ENCODE data around the gene CLIP1. TPM values are rescaled to one million over a fixed set of nuclear protein-coding genes. Genes with fewer than 3 reads are reported as not detected.

CLIP1 gene
- total and polyA plus RNA-seq, 2 of the 8 experiments (the other 6 are each of a cell fraction or from before 2014, with no cell fraction given): 19.0 to 27.6 TPM

- Histone ChIP-seq H4K8ac (ENCODE audit: extremely low read depth, insufficient read depth, low read length) (no peak overlapping the region), H3K79me1 (ENCODE audit: low read depth, low read length) (no peaks in the 10 kb centered on the region), H3K9me3 (ENCODE audit: insufficient read depth in 2 of 2, low read depth in 1 of 2, low read length in 1 of 2) (no peaks in the 10 kb centered on the region), H3K23me2 (ENCODE audit: low read depth, low read length) (no peaks in the 10 kb centered on the region), H3K4ac (replicated peaks; ENCODE audit: insufficient read length, low read depth, low read length) (no peak overlapping the region), H2BK5ac (ENCODE audit: low read depth, low read length) (no peak overlapping the region), H3K27me3 (replicated peaks in 1 of 4; ENCODE audit: control insufficient read depth in 3 of 4, extremely low read depth in 1 of 4, insufficient read depth in 3 of 4, low read length in 3 of 4) (no peaks in the 10 kb centered on the region), H4K91ac (replicated peaks; ENCODE audit: insufficient read length, low read length) (no peak overlapping the region), H2BK120ac (replicated peaks; ENCODE audit: low read depth, low read length) (no peak overlapping the region), H3K36me3 (ENCODE audit: control insufficient read depth in 2 of 4, insufficient read depth in 4 of 4, low read length in 3 of 4) (no peaks in the 10 kb centered on the region), H3K14ac (ENCODE audit: insufficient read length) (no peak overlapping the region), H3K56ac (replicated peaks; ENCODE audit: insufficient read length, low read depth, low read length) (no peak overlapping the region), H3K4me1 (replicated peaks in 1 of 4; ENCODE audit: control insufficient read depth in 3 of 4, insufficient read depth in 4 of 4, low read length in 3 of 4) (no peaks in the 10 kb centered on the region), H2BK20ac (ENCODE audit: low read length) (no peak overlapping the region), H2AFZ (ENCODE audit: low read length) (no peak overlapping the region), H4K20me1 (replicated peaks in 1 of 2; ENCODE audit: control insufficient read depth in 1 of 2, insufficient read depth in 2 of 2, low read length in 2 of 2) (no peaks in the 10 kb centered on the region), H3K4me3 (ENCODE audit: extremely low read depth in 1 of 4, insufficient read depth in 2 of 4, low read depth in 3 of 4, low read length in 4 of 4) (no peak overlapping the region), H3K27ac (ENCODE audit: low read depth, low read length) (no peak overlapping the region), H3K23ac (ENCODE audit: insufficient read length) (no peak overlapping the region), H3K79me2 (ENCODE audit: control insufficient read depth in 1 of 2, insufficient read depth in 2 of 2, low read length in 2 of 2) (no peaks in the 10 kb centered on the region), H3K18ac (ENCODE audit: extremely low read depth, low read length) (no peak overlapping the region), H2BK15ac (ENCODE audit: low read length) (no peak overlapping the region), H4K5ac (ENCODE audit: insufficient read length, low read depth, low read length) (no peak overlapping the region), H2AK5ac (ENCODE audit: low read depth, low read length) (no peak overlapping the region), H3K4me2 (ENCODE audit: insufficient read depth in 1 of 2, low read depth in 2 of 2, low read length in 2 of 2) (no peak overlapping the region), H2BK12ac (ENCODE audit: low read depth, low read length) (no peak overlapping the region), H3K9ac (replicated peaks in 1 of 4; ENCODE audit: extremely low read depth in 1 of 4, low read depth in 3 of 4, low read length in 3 of 4) (no peak overlapping the region)
- no peak for FAIRE-seq
- ChIA-PET POLR2A (ENCODE audit: partially characterized antibody) (interaction anchor here (1.2 kb wide), 1 partner anchor 55 kb away, joined by 5 read pairs; no protein-coding TSS in a partner anchor), CTCF (ENCODE audit: partially characterized antibody) (interaction anchor here (1.3 to 1.6 kb wide), 2 partner anchors 16 to 63 kb away, joined by 3 to 4 read pairs; no protein-coding TSS in a partner anchor)
- no peak for DNase-seq (ENCODE audit: low read depth in 1 of 2, low spot score in 2 of 2)
- WGBS, 2 experiments (ENCODE audit: extremely low coverage in 1 of 2, insufficient coverage in 1 of 2, insufficient read length in 1 of 2, insufficient replicate concordance in 2 of 2, low coverage in 1 of 2, low lambda C conversion rate in 2 of 2, missing lambda C conversion rate in 1 of 2): 70% methylated on average over 6 of the region's 6 CpGs; no CpG with 5 or more reads in 1 of the 2 experiments
- TF ChIP-seq HDAC6 (IDR thresholded peaks at IDR 0.05; ENCODE audit: low read depth, low read length): no peak
- no peak for TF ChIP-seq ASH2L (IDR thresholded peaks at IDR 0.05; ENCODE audit: low read length)
- no peak for TF ChIP-seq E2F6 (IDR thresholded peaks at IDR 0.05)
Observed at GRCh38 chr12:122454739-122455138, 32.3 kb upstream of the CLIP1 start.

Data from H1 (cell line).